Endothelial cell (in vitro differentiated cells): ENCODE data around the gene CSKMT. TPM values are rescaled to one million over a fixed set of nuclear protein-coding genes. Genes with fewer than 3 reads are reported as not detected.
A peak's percentile ranks its signal among the peaks of the same experiment; 100 is the strongest.

ENCODE experiments used
- DNase-seq: peaks from one replicate; pipeline ENCODE4 v3.0.0; 2021; ENCODE audit warnings: low spot score
- H3K27ac Mint-ChIP-seq: one replicate; pipeline ENCODE4 v1.8.0; 2021; ENCODE audit warnings: mixed read lengths, inconsistent platforms; ENCODE audit not compliant: unreplicated experiment
- H3K27me3 Mint-ChIP-seq: one replicate; pipeline ENCODE4 v1.8.0; 2021; ENCODE audit warnings: mild to moderate bottlenecking, moderate library complexity, mixed read lengths, inconsistent platforms; ENCODE audit not compliant: unreplicated experiment
- H3K36me3 Mint-ChIP-seq: one replicate; pipeline ENCODE4 v1.8.0; 2021; ENCODE audit warnings: mild to moderate bottlenecking, low read depth, mixed read lengths, inconsistent platforms; ENCODE audit not compliant: unreplicated experiment
- H3K4me1 Mint-ChIP-seq: one replicate; pipeline ENCODE4 v1.8.0; 2021; ENCODE audit warnings: mild to moderate bottlenecking, mixed read lengths, inconsistent platforms; ENCODE audit not compliant: unreplicated experiment
- H3K4me3 Mint-ChIP-seq: one replicate; pipeline ENCODE4 v1.8.0; 2021; ENCODE audit warnings: mild to moderate bottlenecking, mixed read lengths, inconsistent platforms; ENCODE audit not compliant: unreplicated experiment
- H3K9me3 Mint-ChIP-seq: one replicate; pipeline ENCODE4 v1.8.0; 2021; ENCODE audit warnings: mixed read lengths, inconsistent platforms; ENCODE audit not compliant: unreplicated experiment
- total RNA-seq: library from RNA; stranded (reverse); fragmentation: NEBNext Ultra II Directional; extraction: Animal tissue kit (Norgen Biotek cat#: 25700); gene quantifications from one replicate; pipeline ENCODE4 v1.2.1, GENCODE V29; 2021; ENCODE audit not compliant: unreplicated experiment
- TF ChIP-seq, protein P1 (sequence below): fragments of 200-600 bp; sonication (generic); IDR thresholded peaks from one replicate; pipeline ENCODE4 v1.5.0; 2021; ENCODE audit warnings: antibody characterized with exemption; ENCODE audit not compliant: unreplicated experiment

The CSKMT gene
- total RNA-seq, 1 donor from 2014 or later = 8.7 TPM

DNA sequence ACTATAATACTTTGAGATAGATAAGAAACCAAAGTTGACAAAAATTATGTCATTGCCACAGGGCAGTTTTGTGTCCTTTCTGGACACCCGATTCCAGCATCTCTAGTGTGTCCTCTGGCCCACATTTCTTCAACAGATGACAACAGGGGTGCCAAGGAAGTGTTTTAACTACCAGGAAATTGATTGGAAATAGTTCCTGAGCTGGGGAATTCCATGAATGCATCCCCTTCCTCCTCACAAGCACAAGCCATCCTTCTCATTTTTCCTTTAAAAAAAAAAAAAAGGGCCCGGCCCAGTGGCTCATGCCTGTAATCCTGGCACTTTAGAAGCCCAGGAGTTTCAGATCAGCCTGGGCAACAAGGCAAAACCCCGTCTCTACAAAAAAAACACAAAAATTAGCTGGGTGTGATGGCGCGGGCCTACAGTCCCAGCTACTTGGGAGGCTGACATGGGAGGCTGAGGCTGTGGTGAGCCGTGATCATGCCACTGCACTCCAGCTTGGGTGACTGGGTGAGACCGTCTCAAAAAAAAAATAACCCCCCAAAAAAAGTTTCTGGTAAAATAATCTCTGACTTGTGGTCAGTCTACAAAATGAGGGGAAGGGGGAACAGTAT, 42.5 kb upstream of the CSKMT start:
- Mint-ChIP-seq H3K27ac (peak overlapping the region; percentile 100), H3K9me3 (no peaks in the 10 kb centered on the region), H3K36me3 (peaks cover 37% of the 10 kb centered on the region), H3K4me1 (peaks cover 50% of the 10 kb centered on the region), H3K27me3 (peaks cover 15% of the 10 kb centered on the region), H3K4me3 (peak overlapping the region; percentile 91)
- no peak for DNase-seq
- TF ChIP-seq, protein P1, sequence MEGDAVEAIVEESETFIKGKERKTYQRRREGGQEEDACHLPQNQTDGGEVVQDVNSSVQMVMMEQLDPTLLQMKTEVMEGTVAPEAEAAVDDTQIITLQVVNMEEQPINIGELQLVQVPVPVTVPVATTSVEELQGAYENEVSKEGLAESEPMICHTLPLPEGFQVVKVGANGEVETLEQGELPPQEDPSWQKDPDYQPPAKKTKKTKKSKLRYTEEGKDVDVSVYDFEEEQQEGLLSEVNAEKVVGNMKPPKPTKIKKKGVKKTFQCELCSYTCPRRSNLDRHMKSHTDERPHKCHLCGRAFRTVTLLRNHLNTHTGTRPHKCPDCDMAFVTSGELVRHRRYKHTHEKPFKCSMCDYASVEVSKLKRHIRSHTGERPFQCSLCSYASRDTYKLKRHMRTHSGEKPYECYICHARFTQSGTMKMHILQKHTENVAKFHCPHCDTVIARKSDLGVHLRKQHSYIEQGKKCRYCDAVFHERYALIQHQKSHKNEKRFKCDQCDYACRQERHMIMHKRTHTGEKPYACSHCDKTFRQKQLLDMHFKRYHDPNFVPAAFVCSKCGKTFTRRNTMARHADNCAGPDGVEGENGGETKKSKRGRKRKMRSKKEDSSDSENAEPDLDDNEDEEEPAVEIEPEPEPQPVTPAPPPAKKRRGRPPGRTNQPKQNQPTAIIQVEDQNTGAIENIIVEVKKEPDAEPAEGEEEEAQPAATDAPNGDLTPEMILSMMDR = no peak

DNA sequence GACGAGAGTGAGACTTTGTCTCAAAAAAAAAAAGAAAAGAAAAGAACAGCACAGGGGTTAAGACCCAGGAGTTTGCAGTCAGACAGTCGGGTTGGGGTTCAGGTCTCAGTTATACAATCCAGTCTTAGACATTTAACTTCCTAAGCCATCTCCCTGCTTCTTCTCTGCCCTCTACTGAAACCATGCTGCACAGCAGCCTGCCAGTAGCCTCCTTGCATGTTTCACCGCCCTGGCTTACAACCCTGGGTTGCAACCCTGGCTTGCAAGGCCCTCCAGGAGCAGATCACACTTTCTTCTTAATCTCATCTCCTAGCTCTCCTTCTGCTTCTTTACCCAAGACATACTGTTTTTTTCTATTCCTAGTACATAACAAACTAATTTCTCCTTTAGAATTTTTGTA, 37.4 kb upstream of the CSKMT start:
- no peak for DNase-seq
- peak overlapping the region; percentile 47 for H3K4me3 Mint-ChIP-seq
- H3K9me3 Mint-ChIP-seq = no peaks in the 10 kb centered on the region
- TF ChIP-seq, protein P1 = no peak
- H3K27me3 Mint-ChIP-seq = peaks cover 16% of the 10 kb centered on the region
- H3K4me1 Mint-ChIP-seq = peaks cover 32% of the 10 kb centered on the region
- H3K27ac Mint-ChIP-seq = no peak overlapping the region
- H3K36me3 Mint-ChIP-seq = peaks cover 66% of the 10 kb centered on the region

DNA sequence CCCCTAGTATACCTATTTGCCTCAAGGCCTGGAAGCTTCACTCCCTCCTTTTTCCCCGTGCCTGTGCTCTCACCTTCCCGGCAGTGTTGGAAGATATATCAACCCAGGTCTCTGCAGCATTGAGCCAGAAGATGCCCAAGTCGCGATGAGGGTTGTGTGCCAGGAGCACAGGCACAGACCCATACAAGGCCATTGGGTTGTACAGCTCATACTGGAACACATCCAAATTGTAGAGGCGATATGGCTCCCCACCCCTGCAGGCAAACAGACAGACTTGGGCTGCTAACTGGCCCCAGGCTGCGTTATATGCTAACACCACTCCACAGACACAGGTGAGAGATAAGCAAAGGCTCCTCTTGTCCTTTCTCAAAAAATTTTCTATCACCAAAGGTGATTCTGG, 32.6 kb upstream of the CSKMT start:
- H3K27me3 Mint-ChIP-seq = peaks cover 10% of the 10 kb centered on the region
- TF ChIP-seq, protein P1 = no peak
- no peaks in the 10 kb centered on the region for H3K9me3 Mint-ChIP-seq
- H3K36me3 Mint-ChIP-seq = peaks cover 69% of the 10 kb centered on the region
- no peaks in the 10 kb centered on the region for H3K4me1 Mint-ChIP-seq
- H3K27ac Mint-ChIP-seq = peak overlapping the region; percentile 78
- H3K4me3 Mint-ChIP-seq = peak overlapping the region; percentile 73
- DNase-seq = no peak

GRCh38 chr11:62644220-62644619, 20.9 kb upstream of the CSKMT start:
- no peak for DNase-seq
- Mint-ChIP-seq H3K4me3 (peak overlapping the region; percentile 47), H3K27me3 (peaks cover 17% of the 10 kb centered on the region), H3K9me3 (no peaks in the 10 kb centered on the region), H3K4me1 (peaks cover 24% of the 10 kb centered on the region), H3K36me3 (peaks cover 35% of the 10 kb centered on the region), H3K27ac (peak overlapping the region; percentile 57)
- TF ChIP-seq, protein P1 = no peak

GRCh38 chr11:62645671-62645945, 19.5 kb upstream of the CSKMT start:
- no peaks in the 10 kb centered on the region for H3K9me3 Mint-ChIP-seq
- H3K27me3 Mint-ChIP-seq = peaks cover 15% of the 10 kb centered on the region
- H3K4me1 Mint-ChIP-seq = peaks cover 18% of the 10 kb centered on the region
- peak overlapping the region; percentile 97 for H3K27ac Mint-ChIP-seq
- peak overlapping the region; percentile 99 for H3K4me3 Mint-ChIP-seq
- H3K36me3 Mint-ChIP-seq = peaks cover 34% of the 10 kb centered on the region
- TF ChIP-seq, protein P1 = no peak
- DNase-seq = no peak
